SK-N-MC (cell line): ENCODE measurements around the gene DLGAP1.

Experiments used
- EZH2 ChIP-seq: fragments of 200-600 bp; sonication (generic); IDR thresholded peaks from one replicate; pipeline ENCODE4 v1.6.1; 2017; ENCODE audit warnings: antibody characterized with exemption
- POLR2AphosphoS5 ChIP-seq: IDR thresholded peaks from 2 replicates; pipeline ENCODE4 v1.6.1; 2012; ENCODE audit warnings: mild to moderate bottlenecking, low read depth, low read length, borderline replicate concordance

DNA sequence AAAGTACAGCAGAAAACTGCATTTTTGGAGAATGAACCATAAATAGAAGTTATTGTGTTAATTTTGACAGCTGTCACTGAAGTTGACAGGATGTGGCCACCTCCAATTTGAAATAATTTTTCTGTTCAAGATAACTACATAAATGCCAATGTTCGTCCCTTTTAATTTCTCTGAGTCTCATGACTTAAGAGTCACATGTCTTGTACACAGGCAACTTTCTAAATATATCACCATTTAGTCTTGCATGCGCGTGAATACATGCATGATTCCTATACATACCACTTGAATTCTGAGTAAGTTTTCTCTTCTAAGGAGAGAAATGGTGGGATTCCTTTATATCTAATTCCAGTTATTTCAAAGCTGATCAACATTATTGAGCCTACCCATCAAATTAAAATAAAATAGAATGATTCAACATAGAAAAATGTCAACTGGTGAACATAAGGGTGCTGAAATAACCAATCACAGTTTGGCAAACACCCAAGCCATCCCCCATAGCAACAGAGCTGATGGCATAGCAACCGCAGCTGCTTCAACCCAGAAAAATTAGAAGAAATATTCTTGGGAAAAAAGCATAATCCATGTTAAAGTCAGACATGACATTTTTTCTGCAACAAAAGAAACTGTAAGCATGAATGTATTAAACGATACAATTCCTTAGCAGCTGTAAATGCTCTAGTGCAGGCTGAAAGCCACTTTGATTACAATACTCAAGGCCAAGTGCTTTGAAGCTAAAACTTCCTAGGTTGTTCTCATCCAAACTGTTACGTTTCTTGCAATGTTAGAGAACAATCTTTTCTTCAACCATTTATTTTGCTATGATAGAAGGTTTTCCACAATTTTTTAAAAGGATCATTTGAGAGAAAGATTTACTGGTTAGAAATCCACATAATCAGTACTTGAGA lies 282.7 kb downstream of the DLGAP1 start:
- no peak for TF ChIP-seq EZH2
- TF ChIP-seq POLR2AphosphoS5, result no peak
